HG03432 (cell line): ENCODE results near the gene CNPY1.
"Not testable (repeated sequence)": the region's sequence is repeated elsewhere in the genome, so short reads cannot be mapped to it uniquely, and the experiment has no call there.

Experiments
- ATAC-seq: cut with Tn5 transposase; IDR thresholded peaks from one replicate; pipeline ENCODE4 v1.9.1; 2021; ENCODE audit warnings: mild to moderate bottlenecking, moderate library complexity; ENCODE audit not compliant: unreplicated experiment

Gene CNPY1

DNA sequence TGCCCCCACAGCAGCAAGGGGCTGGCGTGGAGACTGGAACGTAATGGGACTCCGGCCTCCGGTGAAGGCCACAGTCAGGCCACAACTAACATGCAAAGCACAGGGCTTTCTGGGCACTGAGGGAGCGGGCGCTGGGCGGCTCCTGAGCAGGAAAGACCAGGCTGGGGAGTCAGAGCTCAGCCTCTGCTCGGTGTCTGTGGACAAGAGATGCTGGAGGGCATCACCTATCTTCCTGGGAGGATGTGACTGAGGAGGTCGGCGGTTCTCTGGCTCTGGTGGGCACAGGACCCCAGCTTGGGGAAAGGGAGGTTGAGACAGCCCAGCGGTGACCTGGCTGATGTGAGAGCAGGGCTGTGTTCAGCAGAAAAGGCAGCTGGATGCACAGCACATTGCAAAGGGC, 11.7 kb downstream of the CNPY1 start:
- no peak for ATAC-seq

DNA sequence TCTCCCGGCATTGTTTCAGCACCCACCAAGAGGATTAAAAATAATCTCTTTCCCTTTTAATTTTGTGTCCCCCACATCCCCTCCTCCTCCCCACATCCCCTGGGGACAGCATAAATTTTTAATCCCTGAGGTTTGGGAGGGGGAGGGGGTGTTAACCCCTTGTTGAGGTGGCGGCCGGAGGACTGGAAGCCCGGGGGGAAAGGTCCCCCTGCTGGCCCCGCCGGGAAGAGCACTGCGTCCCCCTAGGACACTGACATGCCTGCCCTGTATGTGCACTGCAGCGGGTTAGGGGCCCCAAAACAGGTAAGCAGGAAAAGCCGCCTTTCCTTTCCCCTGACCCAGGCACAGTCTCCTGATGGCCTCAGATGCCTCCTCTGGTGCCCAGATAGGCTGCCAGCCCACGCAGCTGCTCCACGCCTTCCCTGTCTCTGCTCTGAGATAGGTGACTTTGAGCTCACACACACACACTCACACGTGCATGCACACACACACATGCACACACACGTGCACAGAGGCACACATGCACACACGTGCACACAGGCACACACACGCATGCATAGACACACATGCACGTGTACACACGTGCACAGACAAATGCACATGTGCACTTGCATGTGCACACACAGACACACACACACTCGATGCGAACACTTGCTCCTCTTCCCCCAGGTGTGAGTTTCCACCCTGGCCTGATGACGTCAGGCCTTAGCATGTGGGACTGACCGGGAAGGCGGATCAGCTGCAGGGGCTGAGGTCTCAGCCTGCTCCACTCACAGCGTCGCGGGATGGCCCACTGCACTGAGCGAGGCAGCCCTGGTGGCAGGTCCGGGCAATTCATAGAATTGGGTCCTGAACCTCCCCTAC, 12.3 kb downstream of the CNPY1 start:
- ATAC-seq, result peak; percentile 60

DNA sequence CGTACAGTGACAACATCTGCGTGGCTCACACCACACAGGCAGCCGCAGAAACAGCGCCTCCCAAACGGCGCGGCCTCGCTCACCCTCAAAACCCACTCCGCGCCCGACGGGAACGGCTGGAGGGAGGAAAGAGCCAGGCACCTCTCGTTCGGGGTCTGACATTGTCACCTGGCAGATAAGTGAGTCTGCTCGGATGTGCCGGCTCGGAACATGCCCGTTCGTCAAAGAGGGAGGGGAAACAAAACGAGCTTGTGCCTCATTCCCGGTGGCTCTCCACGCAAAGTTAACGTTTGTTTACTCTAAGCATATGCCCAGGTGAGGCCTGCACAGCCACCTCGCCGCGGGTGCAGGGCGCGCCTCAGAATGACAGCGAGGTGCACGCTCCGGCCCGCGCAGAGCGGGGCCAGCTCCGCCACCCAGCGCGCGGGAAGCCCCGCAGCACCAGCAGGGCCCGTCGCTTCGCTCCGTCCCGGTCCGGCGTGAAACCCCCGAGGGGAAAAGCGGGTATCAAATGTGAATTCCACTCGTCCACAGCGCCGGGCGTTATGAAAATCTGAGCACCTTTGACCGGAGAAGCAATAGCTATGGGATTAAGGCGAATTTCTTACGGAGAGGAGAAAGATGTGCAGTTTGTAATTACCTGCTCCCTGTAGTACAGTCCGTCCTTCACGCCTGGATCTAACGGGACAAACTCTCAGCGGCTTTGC, 13.1 kb downstream of the CNPY1 start:
- peak; percentile 29 for ATAC-seq

GRCh38 chr7:155532792-155533119, 13.6 kb downstream of the CNPY1 start:
- ATAC-seq, result no peak

- ATAC-seq, result no peak
These were observed 14.7 kb downstream of the CNPY1 start for GRCh38 chr7:155531681-155532080.

DNA sequence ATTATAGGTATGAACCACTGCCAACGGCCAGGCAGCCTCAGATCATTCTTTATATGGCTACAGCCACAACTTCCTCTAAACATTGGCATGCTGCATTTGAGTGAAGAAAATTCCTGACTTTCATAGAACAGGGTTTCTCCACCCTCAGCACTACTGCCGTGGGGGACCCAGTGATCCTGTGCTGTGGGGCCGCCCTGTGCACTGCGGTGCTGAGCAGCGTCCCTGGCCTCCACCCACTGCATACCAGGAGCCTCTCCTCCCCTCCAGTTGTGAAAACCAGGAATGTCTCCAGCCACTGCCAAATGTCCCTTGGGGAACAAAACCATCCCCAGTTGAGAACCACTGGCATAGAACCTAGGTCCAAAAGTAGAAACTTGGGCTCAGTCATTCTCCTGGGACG, 15.8 kb downstream of the CNPY1 start:
- ATAC-seq, result no peak

DNA sequence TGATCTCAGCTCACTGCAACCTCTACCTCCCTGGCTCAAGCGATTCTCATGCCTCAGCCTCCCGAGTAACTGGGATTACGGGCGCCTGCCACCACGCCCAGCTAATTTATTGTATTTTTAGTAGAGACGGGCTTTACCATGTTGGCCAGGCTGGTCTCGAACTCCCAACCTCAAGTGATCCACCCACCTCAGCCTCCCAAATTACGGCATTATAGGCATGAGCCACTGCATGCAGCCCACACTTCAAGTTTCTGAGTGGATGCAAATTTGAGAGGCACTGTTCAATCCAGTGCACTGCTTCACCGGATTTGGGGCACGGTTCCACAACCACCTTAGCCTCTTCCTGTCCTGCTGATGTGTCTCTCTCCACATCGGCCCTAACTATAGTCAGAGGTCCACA, 16.5 kb downstream of the CNPY1 start:
- no peak for ATAC-seq

DNA sequence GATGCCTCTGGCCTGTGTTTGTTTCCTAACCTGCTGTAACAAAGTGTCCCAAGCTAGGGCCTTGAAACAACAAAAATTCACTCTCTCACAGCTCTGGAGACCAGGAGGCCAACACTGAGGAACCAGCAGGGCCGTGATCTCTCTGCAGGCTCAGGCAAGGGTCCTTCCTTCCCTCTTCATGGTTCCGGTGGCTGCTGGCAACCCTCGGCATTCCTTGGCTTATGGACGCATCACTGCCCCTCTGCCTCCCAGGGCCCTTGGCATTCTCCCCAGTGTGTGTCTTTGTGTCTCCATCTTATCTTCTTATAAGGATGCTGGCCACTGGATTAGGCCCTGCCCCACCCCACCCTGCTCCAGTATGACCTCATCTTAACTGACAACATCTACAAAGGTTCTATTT, 17.0 kb downstream of the CNPY1 start:
- no peak for ATAC-seq

DNA sequence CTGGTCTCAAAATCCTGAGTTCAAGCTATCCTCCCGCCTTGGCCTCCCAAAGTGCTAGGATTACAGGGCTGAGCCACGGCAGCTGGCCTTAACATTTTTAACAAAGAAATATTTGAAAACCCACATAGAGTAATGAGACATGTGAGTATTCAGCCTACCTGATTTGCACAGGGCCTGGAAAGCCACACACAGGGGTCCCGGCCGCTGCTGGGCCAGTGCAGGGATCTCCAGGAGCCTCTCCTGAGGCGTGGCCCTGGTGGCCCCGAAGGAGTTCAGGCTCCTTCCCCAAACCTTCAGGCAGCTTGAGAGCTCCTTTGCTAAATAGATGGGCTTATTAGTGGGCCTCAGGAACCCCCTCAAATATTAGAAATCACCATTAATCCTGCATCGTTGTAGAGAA, 18.7 kb downstream of the CNPY1 start:
- ATAC-seq, result no peak

DNA sequence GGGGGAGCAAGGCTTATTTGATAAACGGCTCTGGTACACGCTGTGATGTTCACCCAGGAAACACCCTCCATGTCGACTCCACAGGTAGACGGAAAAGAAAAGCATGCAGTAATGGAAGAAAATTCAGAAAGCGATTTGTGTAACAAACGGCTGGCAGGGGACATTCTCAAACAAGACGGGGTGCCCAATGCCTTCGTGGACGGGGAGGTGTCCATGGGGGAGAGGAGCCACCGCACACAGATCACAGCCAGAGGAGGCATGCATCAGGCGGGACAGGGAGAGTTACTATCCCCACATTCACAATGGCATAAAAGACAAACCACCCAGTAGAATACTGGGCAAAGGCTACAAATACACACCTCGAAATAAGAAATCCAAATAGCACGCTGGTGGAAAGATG, 20.1 kb downstream of the CNPY1 start:
- ATAC-seq, result no peak

DNA sequence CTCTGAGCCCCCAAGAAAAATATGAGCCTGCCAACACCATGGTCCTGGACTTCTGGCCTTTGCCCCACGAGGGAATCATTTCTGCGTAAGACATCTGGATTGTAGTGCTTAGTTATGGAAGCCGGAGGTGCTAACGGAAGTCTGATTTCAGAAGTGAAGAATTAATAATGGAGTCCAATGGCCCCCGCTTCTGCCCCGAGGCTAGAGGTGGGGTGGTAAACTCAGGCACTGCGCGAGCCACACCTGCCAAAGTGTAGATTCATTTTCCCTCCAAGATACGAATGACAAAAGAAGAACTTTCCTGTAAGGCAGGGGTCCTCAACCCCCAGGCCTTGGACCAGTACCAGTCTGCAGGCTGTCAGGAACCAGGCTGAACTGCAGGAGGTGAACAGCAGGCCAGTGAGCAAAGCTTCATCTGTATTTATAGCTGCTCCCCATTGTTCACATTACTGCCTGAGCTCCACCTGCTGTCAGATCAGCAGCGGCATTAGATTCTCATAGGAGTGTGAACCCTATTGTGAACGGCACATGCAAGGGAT, 22.3 kb downstream of the CNPY1 start:
- no peak for ATAC-seq

- ATAC-seq, result no peak
These were observed 23.1 kb downstream of the CNPY1 start for GRCh38 chr7:155523168-155523675.

DNA sequence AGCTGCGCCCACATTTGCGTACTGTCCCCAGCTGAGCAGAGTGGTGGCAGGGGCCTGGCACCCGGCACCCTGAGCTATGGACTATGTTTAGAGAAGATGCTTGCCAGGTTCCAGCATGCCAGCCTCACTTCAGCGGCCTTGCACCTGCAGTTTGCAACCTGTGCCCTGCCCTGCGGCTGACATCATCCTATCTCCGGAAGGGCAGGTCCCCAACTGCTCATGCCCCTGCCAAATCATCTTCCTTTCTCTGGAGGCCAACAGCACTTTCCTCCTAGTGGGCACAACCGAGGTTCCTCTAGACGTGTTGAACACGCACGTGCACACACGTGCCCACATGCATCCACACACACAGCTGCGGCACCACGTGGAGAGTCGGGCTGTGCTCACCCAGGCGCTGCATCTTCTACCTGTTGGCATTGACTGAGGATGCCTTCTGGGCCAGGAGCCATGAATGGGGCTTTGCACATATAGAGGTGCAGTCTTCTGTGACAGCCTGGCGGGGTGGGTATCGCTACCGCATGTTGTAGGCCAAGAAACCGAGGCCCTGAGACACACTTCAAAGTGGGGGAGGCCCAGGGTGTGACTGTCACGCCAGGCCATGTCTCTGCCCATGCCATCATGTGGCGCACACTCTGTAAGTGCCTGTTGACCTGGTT, 24.5 kb downstream of the CNPY1 start:
- ATAC-seq, result no peak

DNA sequence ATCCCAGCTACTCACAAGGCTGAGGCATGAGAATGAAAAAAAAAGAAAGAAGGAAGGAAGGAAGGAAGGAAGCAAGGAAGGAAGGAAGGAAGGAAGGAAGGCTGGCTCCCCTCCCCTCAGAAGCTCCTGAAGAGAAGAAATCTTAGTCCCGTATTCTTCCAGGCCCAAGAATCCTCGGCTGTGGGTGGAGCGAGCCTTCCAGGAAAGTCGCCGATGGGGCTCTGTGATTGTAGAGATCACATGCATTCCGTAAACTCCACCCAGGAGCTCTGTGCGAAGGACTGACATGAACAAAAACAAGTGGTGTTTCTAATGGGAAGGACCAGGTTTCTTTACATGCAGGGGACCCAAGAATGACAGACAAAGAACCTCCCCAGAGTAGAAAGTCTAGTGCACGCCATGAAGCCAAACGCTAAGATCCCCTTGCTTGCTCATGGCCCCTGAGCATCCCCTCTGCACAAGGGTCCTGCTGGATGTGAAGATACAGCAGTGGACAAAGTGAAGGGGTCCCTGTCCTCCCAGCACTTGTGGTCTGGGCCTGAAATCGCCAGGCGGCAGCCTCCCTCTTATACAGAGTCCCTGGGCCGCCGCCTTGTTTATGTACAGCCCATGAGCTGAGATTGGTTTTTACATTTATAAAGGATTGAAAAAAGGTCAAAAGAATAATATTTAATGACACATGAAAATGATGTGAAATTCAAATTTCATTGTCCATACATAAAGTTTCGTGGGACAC, 25.2 kb downstream of the CNPY1 start:
- no peak for ATAC-seq

GRCh38 chr7:155520114-155520513, 26.2 kb downstream of the CNPY1 start:
- no peak for ATAC-seq

DNA sequence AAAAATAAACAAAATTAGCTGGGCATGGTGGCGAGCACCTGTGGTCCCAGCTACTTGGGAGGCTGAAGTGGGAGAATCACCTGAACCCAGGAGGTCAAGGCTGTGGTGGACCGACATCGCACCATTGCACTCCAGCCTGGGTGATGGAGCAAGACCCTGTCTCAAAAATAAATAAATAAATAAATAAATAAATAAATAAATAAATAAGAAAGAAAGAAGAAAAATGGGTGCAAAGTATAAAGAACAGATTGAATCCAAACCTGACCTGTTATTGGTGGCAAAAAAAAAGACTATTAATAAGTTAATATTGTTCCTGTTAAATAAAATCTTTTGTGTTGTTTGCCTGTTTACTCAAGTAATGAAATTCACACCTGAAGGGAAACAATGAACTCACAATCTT, 27.0 kb downstream of the CNPY1 start:
- not testable (repeated sequence) for ATAC-seq

- ATAC-seq, result no peak
These were observed 27.7 kb downstream of the CNPY1 start for GRCh38 chr7:155518633-155519032.

- no peak for ATAC-seq
These were observed 28.4 kb downstream of the CNPY1 start for GRCh38 chr7:155517969-155518368.

- ATAC-seq, result no peak
These were observed 28.9 kb downstream of the CNPY1 start for GRCh38 chr7:155517452-155517851.

DNA sequence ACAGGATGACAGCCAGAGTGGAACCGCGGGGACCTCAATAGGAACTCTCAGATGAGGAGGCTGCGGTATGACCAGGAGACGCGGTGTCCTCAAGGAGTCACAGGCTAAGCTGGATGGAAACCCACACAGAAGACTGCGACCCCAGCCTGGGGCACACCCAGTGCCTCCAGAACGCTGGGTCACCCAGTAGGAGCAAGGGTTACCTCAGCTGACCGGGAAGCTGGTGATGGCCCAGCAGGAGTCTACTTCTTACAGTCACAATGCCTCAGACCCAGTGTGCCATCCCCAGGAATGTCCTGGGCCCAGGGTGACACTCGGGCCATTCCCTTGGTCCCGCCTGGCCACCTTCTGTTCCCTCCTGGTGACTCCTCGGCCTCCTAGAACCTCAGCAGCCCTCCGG, 29.9 kb downstream of the CNPY1 start:
- ATAC-seq, result no peak

- no peak for ATAC-seq
These were observed 31.0 kb downstream of the CNPY1 start for GRCh38 chr7:155515318-155515717.
